ENCODE measurements around the gene ADAP2. TPM values are rescaled to one million over a fixed set of nuclear protein-coding genes. Genes with fewer than 3 reads are reported as not detected.

The ADAP2 gene
- total RNA-seq, 1 donor, result 0.72 TPM

GRCh38 chr17:30952638-30953393, 31.1 kb downstream of the ADAP2 start:
- no peaks in the 10 kb centered on the region for H4K20me1 ChIP-seq (ENCODE audit: insufficient read depth, low read length)
- no peak overlapping the region for H3K4me3 ChIP-seq (ENCODE audit: insufficient read depth, low read length)
- H3K9me3 ChIP-seq (ENCODE audit: low read depth, low read length), result no peaks in the 10 kb centered on the region
- TF ChIP-seq CTCF (IDR thresholded peaks at IDR 0.05; ENCODE audit: extremely low read depth, low read depth, low read length), result no peak
- no peak for DNase-seq (ENCODE audit: insufficient read length, low spot score, missing footprints)
- H3K4me2 ChIP-seq (ENCODE audit: insufficient read depth, low read length), result no peak overlapping the region
- H3K79me2 ChIP-seq (ENCODE audit: insufficient read depth, low read length), result no peaks in the 10 kb centered on the region
- peaks cover 11% of the 10 kb centered on the region for H3K4me1 ChIP-seq (ENCODE audit: insufficient read depth, low read length)
- H3K36me3 ChIP-seq (ENCODE audit: insufficient read depth, low read length), result no peaks in the 10 kb centered on the region
- H2AFZ ChIP-seq (ENCODE audit: low read length), result no peak overlapping the region
- H3K27me3 ChIP-seq (ENCODE audit: insufficient read depth, low read length), result no peaks in the 10 kb centered on the region
- H3K27ac ChIP-seq (ENCODE audit: low read depth, low read length), result no peak overlapping the region

- Histone ChIP-seq H2AFZ (ENCODE audit: low read length) (peak overlapping the region; percentile 68), H3K4me3 (ENCODE audit: insufficient read depth, low read length) (no peak overlapping the region), H3K9me3 (ENCODE audit: low read depth, low read length) (no peaks in the 10 kb centered on the region), H3K27ac (ENCODE audit: low read depth, low read length) (no peak overlapping the region), H3K4me2 (ENCODE audit: insufficient read depth, low read length) (no peak overlapping the region), H3K79me2 (ENCODE audit: insufficient read depth, low read length) (no peaks in the 10 kb centered on the region), H3K4me1 (ENCODE audit: insufficient read depth, low read length) (peaks cover 11% of the 10 kb centered on the region), H4K20me1 (ENCODE audit: insufficient read depth, low read length) (no peaks in the 10 kb centered on the region), H3K27me3 (ENCODE audit: insufficient read depth, low read length) (no peaks in the 10 kb centered on the region), H3K36me3 (ENCODE audit: insufficient read depth, low read length) (no peaks in the 10 kb centered on the region)
- TF ChIP-seq CTCF (IDR thresholded peaks at IDR 0.05; ENCODE audit: extremely low read depth, low read depth, low read length), result no peak
- DNase-seq (ENCODE audit: insufficient read length, low spot score, missing footprints), result peak; percentile 90
These were observed 32.5 kb downstream of the ADAP2 start for GRCh38 chr17:30954046-30954830.

GRCh38 chr17:30956764-30957374, 35.1 kb downstream of the ADAP2 start:
- Histone ChIP-seq H3K79me2 (ENCODE audit: insufficient read depth, low read length) (no peaks in the 10 kb centered on the region), H3K27me3 (ENCODE audit: insufficient read depth, low read length) (no peaks in the 10 kb centered on the region), H3K4me1 (ENCODE audit: insufficient read depth, low read length) (peaks cover 14% of the 10 kb centered on the region), H3K27ac (ENCODE audit: low read depth, low read length) (no peak overlapping the region), H3K4me2 (ENCODE audit: insufficient read depth, low read length) (peak overlapping the region; percentile 53), H3K9me3 (ENCODE audit: low read depth, low read length) (no peaks in the 10 kb centered on the region), H2AFZ (ENCODE audit: low read length) (peak overlapping the region; percentile 90), H4K20me1 (ENCODE audit: insufficient read depth, low read length) (no peaks in the 10 kb centered on the region), H3K4me3 (ENCODE audit: insufficient read depth, low read length) (no peak overlapping the region), H3K36me3 (ENCODE audit: insufficient read depth, low read length) (no peaks in the 10 kb centered on the region)
- TF ChIP-seq CTCF (IDR thresholded peaks at IDR 0.05; ENCODE audit: extremely low read depth, low read depth, low read length), result peak; percentile 8
- peak; percentile 42 for DNase-seq (ENCODE audit: insufficient read length, low spot score, missing footprints)

GRCh38 chr17:30957741-30958140, 36.0 kb downstream of the ADAP2 start:
- Histone ChIP-seq H3K27me3 (ENCODE audit: insufficient read depth, low read length) (no peaks in the 10 kb centered on the region), H3K27ac (ENCODE audit: low read depth, low read length) (no peak overlapping the region), H3K9me3 (ENCODE audit: low read depth, low read length) (no peaks in the 10 kb centered on the region), H2AFZ (ENCODE audit: low read length) (no peak overlapping the region), H3K4me3 (ENCODE audit: insufficient read depth, low read length) (no peak overlapping the region), H3K36me3 (ENCODE audit: insufficient read depth, low read length) (no peaks in the 10 kb centered on the region), H4K20me1 (ENCODE audit: insufficient read depth, low read length) (no peaks in the 10 kb centered on the region), H3K4me1 (ENCODE audit: insufficient read depth, low read length) (peaks cover 16% of the 10 kb centered on the region), H3K79me2 (ENCODE audit: insufficient read depth, low read length) (no peaks in the 10 kb centered on the region), H3K4me2 (ENCODE audit: insufficient read depth, low read length) (no peak overlapping the region)
- no peak for TF ChIP-seq CTCF (IDR thresholded peaks at IDR 0.05; ENCODE audit: extremely low read depth, low read depth, low read length)
- DNase-seq (ENCODE audit: insufficient read length, low spot score, missing footprints), result no peak
